ENCODE data around the gene CCNY. TPM values are rescaled to one million over a fixed set of nuclear protein-coding genes. Genes with fewer than 3 reads are reported as not detected.

The CCNY gene
- polyA plus RNA-seq, 2 of the 4 experiments (the other 2 are of a cell fraction): 28.1 to 55.5 TPM

- FAIRE-seq (no peak), ATAC-seq (peak; percentile 63), DNase-seq (ENCODE audit: low read depth in 1 of 2, low spot score in 1 of 2) (peak; percentile 44 to 45)
- ChIA-PET CTCF (interaction anchor here (1.0 kb wide), 2 partner anchors 98 to 218 kb away, joined by 3 read pairs; no protein-coding TSS in a partner anchor), POLR2A (interaction anchor here (0.5 to 1.3 kb wide), 3 partner anchors 45 to 512 kb away, joined by 3 to 4 read pairs (median 3); no protein-coding TSS in a partner anchor)
- H3K4me3 ChIP-seq: peak overlapping the region; percentile 83
- peaks cover 4% of the 10 kb centered on the region; the same call in 1 of the 3 replicates for H3K9me3 ChIP-seq
- H3K4me2 ChIP-seq: peak overlapping the region; percentile 83
- peaks cover 45% of the 10 kb centered on the region for H3K4me1 ChIP-seq
- no peak for TF ChIP-seq EHMT2 (IDR thresholded peaks at IDR 0.05; ENCODE audit: low read depth)
- no peak for TF ChIP-seq HMGXB4 (CRISPR knock-in tag; IDR thresholded peaks at IDR 0.05; ENCODE audit: borderline replicate concordance)
- TF ChIP-seq PHF8 (IDR thresholded peaks at IDR 0.05; ENCODE audit: borderline replicate concordance, low read depth): 0 out of 2 replicates have a peak, but pooled peaks have one; percentile 26
- TF ChIP-seq NPAS2 (CRISPR knock-in tag; IDR thresholded peaks at IDR 0.05; ENCODE audit: borderline replicate concordance): no peak
- TF ChIP-seq MYC (IDR thresholded peaks at IDR 0.05; ENCODE audit: borderline replicate concordance, low read length): 0 out of 2 replicates have a peak, but pooled peaks have one; percentile 23
- TF ChIP-seq MAX (IDR thresholded peaks at IDR 0.05): 0 out of 2 replicates have a peak, but pooled peaks have one; percentile 39
- H3K27ac ChIP-seq: peak overlapping the region; percentile 94 to 96
- WGBS (ENCODE audit: missing lambda C conversion rate): 1% methylated on average over 29 of the region's 88 CpGs
These were observed 863 bp downstream of the CCNY start for GRCh38 chr10:35336921-35337823.

GRCh38 chr10:35339942-35340341 lies 3.6 kb downstream of the CCNY start:
- no peak for DNase-seq (ENCODE audit: low read depth in 1 of 2, low spot score in 1 of 2)
- no peak overlapping the region; the same call in 2 of the 3 replicates for H3K4me2 ChIP-seq
- 63% methylated on average over 2 of the region's 2 CpGs for WGBS (ENCODE audit: missing lambda C conversion rate)
- TF ChIP-seq REST (IDR thresholded peaks at IDR 0.05) (peak; percentile 64), NR3C1 (IDR thresholded peaks at IDR 0.05) (no peak)
- H3K27ac ChIP-seq: no peak overlapping the region
- FAIRE-seq: no peak
- H3K4me3 ChIP-seq: no peak overlapping the region
- ATAC-seq: no peak
- no peaks in the 10 kb centered on the region for H3K9me3 ChIP-seq
- peaks cover 25% of the 10 kb centered on the region for H3K4me1 ChIP-seq
- POLR2A ChIA-PET: no interaction called here
- CTCF ChIA-PET: no interaction called here

- FAIRE-seq (no peak), ATAC-seq (no peak), DNase-seq (ENCODE audit: low read depth in 1 of 2, low spot score in 1 of 2) (no peak)
- 65% methylated on average over 6 of the region's 6 CpGs for WGBS (ENCODE audit: missing lambda C conversion rate)
- Histone ChIP-seq H3K27ac (no peak overlapping the region), H3K4me2 (0 out of 3 replicates have a peak overlapping the region, but pooled peaks have one; percentile 7), H3K4me1 (peaks cover 27% of the 10 kb centered on the region), H3K9me3 (no peaks in the 10 kb centered on the region), H3K4me3 (no peak overlapping the region)
- CTCF ChIA-PET: interaction anchor here (0.9 kb wide), 1 partner anchor 222 kb away, joined by 4 read pairs; no protein-coding TSS in a partner anchor
- POLR2A ChIA-PET: no interaction called here
- no peak for TF ChIP-seq FOXS1 (CRISPR knock-in tag; IDR thresholded peaks at IDR 0.05)
- TF ChIP-seq HOXB5 (CRISPR knock-in tag; IDR thresholded peaks at IDR 0.05): no peak
- TF ChIP-seq ZNF302 (CRISPR knock-in tag; IDR thresholded peaks at IDR 0.05): no peak
- no peak for TF ChIP-seq REST (IDR thresholded peaks at IDR 0.05)
- no peak for TF ChIP-seq HOXA7 (CRISPR knock-in tag; IDR thresholded peaks at IDR 0.05)
- TF ChIP-seq SREBF2 (IDR thresholded peaks at IDR 0.05): no peak
- no peak for TF ChIP-seq RCOR1 (IDR thresholded peaks at IDR 0.05; ENCODE audit: low read depth, low read length)
- no peak for TF ChIP-seq ESRRA (IDR thresholded peaks at IDR 0.05; ENCODE audit: borderline replicate concordance, low read length)
- TF ChIP-seq FOSL2 (IDR thresholded peaks at IDR 0.05): no peak
- TF ChIP-seq FOSL2 (CRISPR knock-in tag; IDR thresholded peaks at IDR 0.05): no peak
- no peak for TF ChIP-seq MYC (IDR thresholded peaks at IDR 0.05; ENCODE audit: borderline replicate concordance, low read length)
- no peak for TF ChIP-seq PHF8 (IDR thresholded peaks at IDR 0.05; ENCODE audit: borderline replicate concordance, low read depth)
- TF ChIP-seq KDM1A (IDR thresholded peaks at IDR 0.05; ENCODE audit: low read depth): no peak
- no peak for TF ChIP-seq USF2 (IDR thresholded peaks at IDR 0.05)
- no peak for TF ChIP-seq EHMT2 (IDR thresholded peaks at IDR 0.05; ENCODE audit: low read depth)
- no peak for TF ChIP-seq JUNB (IDR thresholded peaks at IDR 0.05)
These were observed 4.7 kb downstream of the CCNY start for GRCh38 chr10:35340975-35341374.
